HTR-8/SVneo (cell line): ENCODE results near the gene ANKRD60.

Experiments used
- DNase-seq: peaks from one replicate; pipeline ENCODE4 v3.0.0; 2011; ENCODE audit warnings: low spot score, mixed read lengths; ENCODE audit not compliant: insufficient read length
- FAIRE-seq: peaks from 2 replicates; lab custom pipeline; 2011; peaks lifted over from hg19 to GRCh38; lab: Jason Lieb, UNC

Gene ANKRD60

GRCh38 chr20:58228484-58229197 is at the start of gene ANKRD60:
Gene ANKRD60 (minus strand): TSS chr20:58228653. CDS start chr20:58228653, 0 bp downstream.
- FAIRE-seq (peak; percentile 85), DNase-seq (no peak)

GRCh38 chr20:58277578-58278472 is 49.4 kb upstream of the ANKRD60 start:
- DNase-seq (no peak), FAIRE-seq (no peak)

GRCh38 chr20:58277107-58277506 is 48.7 kb upstream of the ANKRD60 start:
- peak; percentile 90 for FAIRE-seq
- DNase-seq, result no peak

- peak; percentile 58 for FAIRE-seq
These were observed 45.9 kb upstream of the ANKRD60 start for GRCh38 chr20:58274384-58274783.

GRCh38 chr20:58271606-58272351 is 43.3 kb upstream of the ANKRD60 start:
- FAIRE-seq, result peak; percentile 69
- no peak for DNase-seq

More at GRCh38 chr20:58274384-58274783, 45.9 kb upstream of the ANKRD60 start:
- DNase-seq, result no peak

- DNase-seq (no peak), FAIRE-seq (peak; percentile 81)
These were observed 40.6 kb upstream of the ANKRD60 start for GRCh38 chr20:58268936-58269619.

GRCh38 chr20:58268421-58268821 is 40.0 kb upstream of the ANKRD60 start:
- DNase-seq (no peak), FAIRE-seq (no peak)

- DNase-seq (no peak), FAIRE-seq (peak; percentile 94)
These were observed 39.1 kb upstream of the ANKRD60 start for GRCh38 chr20:58267389-58268215.

- FAIRE-seq, result no peak
These were observed 35.8 kb upstream of the ANKRD60 start for GRCh38 chr20:58264271-58264670.

GRCh38 chr20:58261660-58262059 is 33.2 kb upstream of the ANKRD60 start:
- DNase-seq (no peak), FAIRE-seq (no peak)

More at GRCh38 chr20:58264271-58264670, 35.8 kb upstream of the ANKRD60 start:
- DNase-seq, result no peak

- no peak for FAIRE-seq
These were observed 31.6 kb upstream of the ANKRD60 start for GRCh38 chr20:58260006-58260405.

GRCh38 chr20:58256842-58257241 is 28.4 kb upstream of the ANKRD60 start:
- no peak for DNase-seq

More at GRCh38 chr20:58260006-58260405, 31.6 kb upstream of the ANKRD60 start:
- no peak for DNase-seq

GRCh38 chr20:58256307-58256706 is 27.9 kb upstream of the ANKRD60 start:
- DNase-seq, result no peak
- no peak for FAIRE-seq

More at GRCh38 chr20:58256842-58257241, 28.4 kb upstream of the ANKRD60 start:
- peak; percentile 86 for FAIRE-seq

GRCh38 chr20:58254890-58255289 is 26.4 kb upstream of the ANKRD60 start:
- no peak for FAIRE-seq
- no peak for DNase-seq

GRCh38 chr20:58251979-58252591 is 23.6 kb upstream of the ANKRD60 start:
- peak; percentile 100 for DNase-seq
- peak; percentile 100 for FAIRE-seq

- DNase-seq (no peak), FAIRE-seq (peak; percentile 85)
These were observed 23.0 kb upstream of the ANKRD60 start for GRCh38 chr20:58251348-58251978.

GRCh38 chr20:58246346-58246745 is 17.9 kb upstream of the ANKRD60 start:
- peak; percentile 96 for FAIRE-seq
- DNase-seq, result peak; percentile 64

- DNase-seq, result no peak
- no peak for FAIRE-seq
These were observed 17.5 kb upstream of the ANKRD60 start for GRCh38 chr20:58245931-58246330.
